ENCODE measurements around the gene ZSCAN25. TPM values are rescaled to one million over a fixed set of nuclear protein-coding genes. Genes with fewer than 3 reads are reported as not detected.
"Not testable (repeated sequence)": the region's sequence is repeated elsewhere in the genome, so short reads cannot be mapped to it uniquely, and the experiment has no call there.

The ZSCAN25 gene
- total RNA-seq, 1 donor from 2014 or later = 11.0 TPM

- no peak for DNase-seq (ENCODE audit: low read depth)
- H3K4me3 ChIP-seq (ENCODE audit: low read depth, low read length) = no peak overlapping the region
- TF ChIP-seq, protein P1, sequence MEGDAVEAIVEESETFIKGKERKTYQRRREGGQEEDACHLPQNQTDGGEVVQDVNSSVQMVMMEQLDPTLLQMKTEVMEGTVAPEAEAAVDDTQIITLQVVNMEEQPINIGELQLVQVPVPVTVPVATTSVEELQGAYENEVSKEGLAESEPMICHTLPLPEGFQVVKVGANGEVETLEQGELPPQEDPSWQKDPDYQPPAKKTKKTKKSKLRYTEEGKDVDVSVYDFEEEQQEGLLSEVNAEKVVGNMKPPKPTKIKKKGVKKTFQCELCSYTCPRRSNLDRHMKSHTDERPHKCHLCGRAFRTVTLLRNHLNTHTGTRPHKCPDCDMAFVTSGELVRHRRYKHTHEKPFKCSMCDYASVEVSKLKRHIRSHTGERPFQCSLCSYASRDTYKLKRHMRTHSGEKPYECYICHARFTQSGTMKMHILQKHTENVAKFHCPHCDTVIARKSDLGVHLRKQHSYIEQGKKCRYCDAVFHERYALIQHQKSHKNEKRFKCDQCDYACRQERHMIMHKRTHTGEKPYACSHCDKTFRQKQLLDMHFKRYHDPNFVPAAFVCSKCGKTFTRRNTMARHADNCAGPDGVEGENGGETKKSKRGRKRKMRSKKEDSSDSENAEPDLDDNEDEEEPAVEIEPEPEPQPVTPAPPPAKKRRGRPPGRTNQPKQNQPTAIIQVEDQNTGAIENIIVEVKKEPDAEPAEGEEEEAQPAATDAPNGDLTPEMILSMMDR (conservative IDR thresholded peaks at IDR 0.05; ENCODE audit: low read depth, low read length) = no peak
Measured at GRCh38 chr7:99645590-99645989, 28.8 kb downstream of the ZSCAN25 start.

GRCh38 chr7:99648843-99649242 lies 32.1 kb downstream of the ZSCAN25 start:
- H3K4me3 ChIP-seq (ENCODE audit: low read depth, low read length) = no peak overlapping the region
- TF ChIP-seq, protein P1 (conservative IDR thresholded peaks at IDR 0.05; ENCODE audit: low read depth, low read length) = no peak
- no peak for DNase-seq (ENCODE audit: low read depth)

DNA sequence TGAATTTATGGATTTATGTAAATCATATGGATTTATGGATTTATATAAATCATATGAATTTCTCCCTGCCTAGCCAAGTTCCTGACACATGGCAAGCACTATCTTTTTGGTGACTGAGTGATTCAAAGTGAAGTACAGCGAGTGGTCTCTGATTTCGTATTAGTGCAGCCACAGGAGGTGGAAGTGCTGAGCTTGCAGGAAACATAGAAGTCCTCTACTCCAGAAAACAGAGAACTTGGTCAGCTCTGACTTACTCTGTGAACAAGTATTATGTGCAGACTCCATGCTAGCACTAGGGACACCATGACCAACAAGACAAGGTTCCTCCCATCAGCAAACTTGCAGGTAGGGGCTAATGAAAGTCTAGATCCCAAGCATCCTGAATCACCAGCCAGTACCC lies 34.5 kb downstream of the ZSCAN25 start:
- DNase-seq (ENCODE audit: low read depth) = no peak
- TF ChIP-seq, protein P1 (conservative IDR thresholded peaks at IDR 0.05; ENCODE audit: low read depth, low read length) = no peak
- no peak overlapping the region for H3K4me3 ChIP-seq (ENCODE audit: low read depth, low read length)

DNA sequence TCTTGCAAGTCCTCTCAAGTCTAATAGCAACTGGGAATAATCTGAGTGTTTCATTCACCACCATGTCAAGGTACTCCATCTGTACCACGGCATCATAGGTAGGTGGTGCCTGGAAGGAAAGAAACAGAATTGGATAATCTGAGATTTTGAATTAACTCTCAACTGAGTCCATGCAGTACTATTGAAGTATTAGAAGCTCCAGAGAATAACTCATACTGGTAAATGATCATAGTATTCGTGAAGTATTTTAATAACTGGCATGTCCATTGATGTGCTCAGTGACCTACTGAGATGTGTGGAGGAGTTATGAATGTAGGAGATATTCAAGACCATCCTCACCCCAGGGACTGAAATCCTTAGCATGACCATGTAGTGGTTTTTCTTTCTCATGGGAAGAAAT lies 35.9 kb downstream of the ZSCAN25 start:
- H3K4me3 ChIP-seq (ENCODE audit: low read depth, low read length) = no peak overlapping the region
- TF ChIP-seq, protein P1 (conservative IDR thresholded peaks at IDR 0.05; ENCODE audit: low read depth, low read length) = no peak

DNA sequence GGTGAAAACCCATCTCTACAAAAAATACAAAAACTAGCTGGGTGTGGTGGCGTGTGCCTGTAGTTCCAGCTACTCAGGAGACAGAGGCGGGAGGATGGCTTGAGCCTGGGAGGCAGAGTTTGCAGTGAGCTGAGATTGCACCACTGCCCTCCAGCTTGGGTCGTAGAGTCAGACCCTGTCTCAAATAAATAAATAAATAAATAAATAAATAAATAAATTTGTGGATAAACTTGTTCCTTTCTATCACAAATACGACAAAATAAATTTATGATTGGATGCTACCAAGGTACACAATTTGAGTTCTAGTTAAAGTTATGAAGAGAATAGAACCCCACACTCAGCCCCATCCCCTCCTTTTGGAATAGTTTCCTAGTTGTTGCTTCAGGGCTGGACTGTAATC lies 36.5 kb downstream of the ZSCAN25 start:
- not testable (repeated sequence) for DNase-seq (ENCODE audit: low read depth); H3K4me3 ChIP-seq (ENCODE audit: low read depth, low read length)

More for the DNA sequence above, 35.9 kb downstream of the ZSCAN25 start:
- DNase-seq (ENCODE audit: low read depth) = no peak

GRCh38 chr7:99653754-99654153 lies 37.0 kb downstream of the ZSCAN25 start:
- H3K4me3 ChIP-seq (ENCODE audit: low read depth, low read length) = no peak overlapping the region
- no peak for DNase-seq (ENCODE audit: low read depth)
- TF ChIP-seq, protein P1 (conservative IDR thresholded peaks at IDR 0.05; ENCODE audit: low read depth, low read length) = no peak

GRCh38 chr7:99654626-99655025 lies 37.9 kb downstream of the ZSCAN25 start:
- DNase-seq (ENCODE audit: low read depth); H3K4me3 ChIP-seq (ENCODE audit: low read depth, low read length): not testable (repeated sequence)

GRCh38 chr7:99657879-99658278 lies 41.1 kb downstream of the ZSCAN25 start:
- H3K4me3 ChIP-seq (ENCODE audit: low read depth, low read length); DNase-seq (ENCODE audit: low read depth): not testable (repeated sequence)
